ENCODE measurements around the gene STXBP1. TPM values are rescaled to one million over a fixed set of nuclear protein-coding genes. Genes with fewer than 3 reads are reported as not detected.

STXBP1 gene
- total RNA-seq, 4 donors from 2014 or later: 4.7 to 36.1 (median 12.2) TPM

DNA sequence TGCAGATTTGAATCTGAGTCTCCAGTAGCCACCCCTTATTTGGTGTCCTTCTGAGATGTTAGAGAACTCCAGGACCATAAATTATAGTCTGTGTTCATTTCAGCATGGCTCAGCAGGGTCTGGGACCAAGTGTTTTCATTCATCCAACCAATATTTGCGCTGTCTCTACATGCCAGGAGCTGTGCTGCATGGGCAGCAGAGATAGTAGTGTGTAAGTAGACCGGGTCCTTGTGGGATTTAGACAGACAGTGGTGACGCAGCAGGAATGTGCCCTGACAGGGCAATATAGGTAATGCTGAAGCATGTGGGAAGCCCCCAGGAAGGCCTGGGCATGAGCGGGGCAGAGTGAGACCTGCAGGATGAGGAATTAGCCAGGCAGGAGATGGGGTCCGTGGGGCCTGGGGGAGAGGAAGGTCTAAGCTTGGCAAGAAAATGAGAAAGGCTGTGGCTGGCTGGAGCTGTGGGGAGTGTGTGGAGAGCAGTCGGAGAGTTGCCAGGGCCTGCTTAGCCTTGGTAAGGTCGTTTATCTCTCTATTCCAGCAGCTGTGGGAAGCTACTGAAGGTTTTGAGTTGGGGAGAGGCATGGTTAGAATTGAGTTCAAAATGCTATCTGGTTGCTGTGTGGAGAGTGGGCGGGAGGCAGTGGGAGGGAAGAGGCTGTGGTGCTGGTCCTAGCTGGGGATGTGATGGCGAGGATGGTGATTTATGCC lies 16.8 kb downstream of the STXBP1 start:
- H3K9me3 ChIP-seq: no peaks in the 10 kb centered on the region
- H3K4me3 ChIP-seq: no peak overlapping the region
- H3K36me3 ChIP-seq: no peaks in the 10 kb centered on the region
- no peaks in the 10 kb centered on the region for H3K27me3 ChIP-seq
- peak overlapping the region in 3 of 4 donors; percentile 2 to 50 (median 37) for H3K27ac ChIP-seq
- no peak for DNase-seq
- intact Hi-C loops (cut with DNase I): no loop called here
- H3K4me1 ChIP-seq: peaks cover 12 to 35% (median 13%) of the 10 kb centered on the region in 3 donors
- TF ChIP-seq POLR2A (IDR thresholded peaks at IDR 0.05): no peak
- TF ChIP-seq, protein P1, sequence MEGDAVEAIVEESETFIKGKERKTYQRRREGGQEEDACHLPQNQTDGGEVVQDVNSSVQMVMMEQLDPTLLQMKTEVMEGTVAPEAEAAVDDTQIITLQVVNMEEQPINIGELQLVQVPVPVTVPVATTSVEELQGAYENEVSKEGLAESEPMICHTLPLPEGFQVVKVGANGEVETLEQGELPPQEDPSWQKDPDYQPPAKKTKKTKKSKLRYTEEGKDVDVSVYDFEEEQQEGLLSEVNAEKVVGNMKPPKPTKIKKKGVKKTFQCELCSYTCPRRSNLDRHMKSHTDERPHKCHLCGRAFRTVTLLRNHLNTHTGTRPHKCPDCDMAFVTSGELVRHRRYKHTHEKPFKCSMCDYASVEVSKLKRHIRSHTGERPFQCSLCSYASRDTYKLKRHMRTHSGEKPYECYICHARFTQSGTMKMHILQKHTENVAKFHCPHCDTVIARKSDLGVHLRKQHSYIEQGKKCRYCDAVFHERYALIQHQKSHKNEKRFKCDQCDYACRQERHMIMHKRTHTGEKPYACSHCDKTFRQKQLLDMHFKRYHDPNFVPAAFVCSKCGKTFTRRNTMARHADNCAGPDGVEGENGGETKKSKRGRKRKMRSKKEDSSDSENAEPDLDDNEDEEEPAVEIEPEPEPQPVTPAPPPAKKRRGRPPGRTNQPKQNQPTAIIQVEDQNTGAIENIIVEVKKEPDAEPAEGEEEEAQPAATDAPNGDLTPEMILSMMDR (IDR thresholded peaks at IDR 0.05): no peak
- WGBS, 2 donors: 39 to 43% methylated on average over 9 of the region's 9 CpGs

DNA sequence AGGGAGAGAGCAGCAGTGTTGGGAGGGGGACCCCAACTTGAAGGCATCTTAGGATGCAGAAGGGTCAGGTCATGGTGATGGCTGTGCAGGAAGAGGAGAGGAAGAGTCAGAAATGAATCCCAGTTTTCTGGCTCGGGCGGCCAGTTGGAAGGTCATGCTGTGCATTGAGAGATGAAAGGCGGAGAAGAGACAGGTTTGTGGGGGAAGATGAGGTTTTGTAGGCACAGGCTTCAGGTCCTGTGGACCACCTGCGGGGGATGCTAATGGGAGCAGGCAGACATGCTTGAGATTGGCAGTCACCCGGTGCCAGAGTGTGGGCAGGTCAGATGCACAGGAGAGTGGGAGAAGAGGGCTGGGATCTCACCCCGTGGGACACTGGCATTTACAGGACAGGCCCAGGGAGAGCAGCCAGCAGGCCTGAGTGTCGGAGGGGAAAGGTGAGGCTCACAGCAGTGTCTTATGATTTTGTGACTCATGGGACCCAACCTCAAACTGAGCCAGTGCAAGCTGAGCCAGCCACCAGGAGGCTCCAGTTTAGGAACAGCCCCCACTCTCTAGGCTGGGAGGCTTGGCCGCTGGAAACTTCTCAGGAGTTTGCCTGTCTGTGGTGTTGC lies 17.5 kb downstream of the STXBP1 start:
- no peak for DNase-seq
- intact Hi-C loops (cut with DNase I): no loop called here
- no peaks in the 10 kb centered on the region for H3K36me3 ChIP-seq
- H3K4me3 ChIP-seq: no peak overlapping the region
- no peaks in the 10 kb centered on the region for H3K27me3 ChIP-seq
- TF ChIP-seq, protein P1 (IDR thresholded peaks at IDR 0.05): peak in 1 of 6 experiments; percentile 22
- no peak for TF ChIP-seq POLR2A (IDR thresholded peaks at IDR 0.05)
- H3K27ac ChIP-seq: peak overlapping the region in 1 of 4 donors; percentile 37
- no peaks in the 10 kb centered on the region for H3K9me3 ChIP-seq
- peaks cover 12 to 40% (median 13%) of the 10 kb centered on the region in 3 donors for H3K4me1 ChIP-seq
- WGBS, 2 donors: 74 to 82% methylated on average over 8 of the region's 8 CpGs

DNA sequence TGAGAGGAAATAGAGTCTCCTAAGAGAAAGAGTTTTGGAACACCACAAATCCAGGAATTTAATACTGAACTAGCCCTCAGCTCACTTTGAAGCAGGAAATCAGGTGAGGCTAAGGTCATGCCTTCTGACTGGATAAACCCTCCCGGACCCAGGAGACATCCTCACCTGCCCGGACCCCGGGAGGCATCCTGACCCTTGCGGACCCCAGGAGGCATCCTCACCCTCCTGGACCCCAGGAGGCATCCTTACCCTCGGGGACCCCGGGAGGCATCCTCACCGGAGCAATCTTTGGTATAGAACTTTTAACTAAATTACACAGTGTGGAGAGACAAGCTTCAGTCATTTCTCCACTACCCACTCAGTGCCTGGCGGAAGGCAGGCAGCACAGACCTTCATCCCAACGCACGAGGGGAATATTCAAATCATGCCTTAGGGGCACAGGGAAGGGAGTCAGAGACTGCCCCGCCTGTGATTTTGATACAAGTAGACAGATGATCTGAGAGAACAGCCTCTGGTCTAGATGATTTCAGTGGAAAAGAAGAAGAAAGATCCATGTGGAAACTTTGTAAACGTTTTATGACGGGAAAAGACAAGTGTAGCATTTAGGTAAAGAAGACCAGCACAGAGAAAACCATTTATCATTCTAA lies 21.3 kb downstream of the STXBP1 start:
- WGBS, 2 donors: 67 to 78% methylated on average over 7 to 9 of the region's 13 CpGs
- TF ChIP-seq, protein P1 (IDR thresholded peaks at IDR 0.05): no peak
- no peak for TF ChIP-seq POLR2A (IDR thresholded peaks at IDR 0.05)
- DNase-seq: no peak

DNA sequence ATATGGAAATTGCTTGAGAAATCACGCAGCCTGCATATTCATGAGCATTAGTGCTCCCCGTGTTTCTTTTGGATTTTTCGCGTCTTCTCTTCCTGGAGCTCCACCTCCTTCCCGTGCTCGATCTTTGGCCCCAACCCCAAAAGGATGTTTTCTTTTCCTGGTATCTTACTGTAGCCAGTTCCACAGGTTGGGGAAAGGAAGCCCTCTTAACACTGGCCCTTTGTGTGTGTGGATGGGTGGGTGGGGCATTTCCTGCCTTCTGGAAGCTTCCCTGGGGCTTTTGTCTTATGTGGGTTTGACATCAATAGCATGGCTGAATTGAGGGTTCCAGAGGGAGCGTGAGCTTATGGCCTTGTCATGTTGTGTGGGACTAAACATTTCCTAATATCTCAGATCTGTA lies 21.9 kb downstream of the STXBP1 start:
- no peaks in the 10 kb centered on the region for H3K9me3 ChIP-seq
- H3K4me1 ChIP-seq: peaks cover 11 to 39% (median 17%) of the 10 kb centered on the region in 3 donors
- no peaks in the 10 kb centered on the region for H3K27me3 ChIP-seq
- DNase-seq: no peak
- H3K27ac ChIP-seq: peak overlapping the region in 3 of 4 donors; percentile 7 to 34 (median 24)
- 73 to 79% methylated on average over 6 to 7 of the region's 7 CpGs for WGBS, 2 donors
- TF ChIP-seq POLR2A (IDR thresholded peaks at IDR 0.05): no peak
- no peaks in the 10 kb centered on the region for H3K36me3 ChIP-seq
- no peak overlapping the region for H3K4me3 ChIP-seq
- intact Hi-C loops (cut with DNase I): no loop called here

More for the DNA sequence above, 21.3 kb downstream of the STXBP1 start:
- no peak overlapping the region for H3K4me3 ChIP-seq
- no peaks in the 10 kb centered on the region for H3K9me3 ChIP-seq
- intact Hi-C loops (cut with DNase I): no loop called here
- H3K36me3 ChIP-seq: no peaks in the 10 kb centered on the region
- no peaks in the 10 kb centered on the region for H3K27me3 ChIP-seq
- peaks cover 13 to 45% (median 20%) of the 10 kb centered on the region in 3 donors for H3K4me1 ChIP-seq
- H3K27ac ChIP-seq: peak overlapping the region; percentile 9 to 36 (median 29)

DNA sequence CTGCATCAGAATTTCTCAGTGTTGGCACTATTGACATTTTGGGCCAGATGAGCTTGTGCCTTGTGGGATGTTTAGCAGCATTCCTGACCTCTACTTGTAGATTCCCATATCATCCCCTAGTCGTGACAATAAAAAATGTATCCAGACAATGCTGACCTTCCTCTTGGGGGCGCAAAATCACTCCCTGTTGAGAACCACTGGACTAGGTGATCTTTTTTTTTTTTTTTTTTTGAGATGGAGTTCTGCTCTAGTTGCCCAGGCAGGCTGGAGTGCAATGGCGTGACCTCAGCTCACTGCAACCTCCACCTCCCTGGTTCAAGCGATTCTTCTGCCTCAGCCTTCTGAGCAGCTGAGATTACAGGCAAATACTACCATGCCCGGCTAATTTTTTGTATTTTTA lies 22.6 kb downstream of the STXBP1 start:
- DNase-seq: no peak
- Histone ChIP-seq H3K4me3 (no peak overlapping the region), H3K9me3 (no peaks in the 10 kb centered on the region), H3K36me3 (no peaks in the 10 kb centered on the region), H3K4me1 (peaks cover 4 to 32% (median 10%) of the 10 kb centered on the region in 3 donors), H3K27ac (peak overlapping the region in 2 of 4 donors; percentile 7 to 29), H3K27me3 (no peaks in the 10 kb centered on the region)
- TF ChIP-seq, protein P1 (IDR thresholded peaks at IDR 0.05): no peak
- no peak for TF ChIP-seq POLR2A (IDR thresholded peaks at IDR 0.05)
- intact Hi-C loops (cut with DNase I): no loop called here
- 86 to 88% methylated on average over 4 to 5 of the region's 5 CpGs for WGBS, 2 donors

Data from esophagus squamous epithelium (tissue), 5 donors.